Measurements from ENCODE around the gene TMEM131.

GRCh38 chr2:97848306-97848705 is 147.4 kb downstream of the TMEM131 start:
- TF ChIP-seq NR2C2 (IDR thresholded peaks at IDR 0.05; ENCODE audit: borderline replicate concordance, control insufficient read depth, insufficient read length, low read depth), result no peak
- no peak for TF ChIP-seq EZH2 (IDR thresholded peaks at IDR 0.05; ENCODE audit: borderline replicate concordance, control insufficient read depth, low read depth, low read length)
- no peak for TF ChIP-seq SP1 (IDR thresholded peaks at IDR 0.05; ENCODE audit: low read depth, low read length)
- TF ChIP-seq, protein P1, sequence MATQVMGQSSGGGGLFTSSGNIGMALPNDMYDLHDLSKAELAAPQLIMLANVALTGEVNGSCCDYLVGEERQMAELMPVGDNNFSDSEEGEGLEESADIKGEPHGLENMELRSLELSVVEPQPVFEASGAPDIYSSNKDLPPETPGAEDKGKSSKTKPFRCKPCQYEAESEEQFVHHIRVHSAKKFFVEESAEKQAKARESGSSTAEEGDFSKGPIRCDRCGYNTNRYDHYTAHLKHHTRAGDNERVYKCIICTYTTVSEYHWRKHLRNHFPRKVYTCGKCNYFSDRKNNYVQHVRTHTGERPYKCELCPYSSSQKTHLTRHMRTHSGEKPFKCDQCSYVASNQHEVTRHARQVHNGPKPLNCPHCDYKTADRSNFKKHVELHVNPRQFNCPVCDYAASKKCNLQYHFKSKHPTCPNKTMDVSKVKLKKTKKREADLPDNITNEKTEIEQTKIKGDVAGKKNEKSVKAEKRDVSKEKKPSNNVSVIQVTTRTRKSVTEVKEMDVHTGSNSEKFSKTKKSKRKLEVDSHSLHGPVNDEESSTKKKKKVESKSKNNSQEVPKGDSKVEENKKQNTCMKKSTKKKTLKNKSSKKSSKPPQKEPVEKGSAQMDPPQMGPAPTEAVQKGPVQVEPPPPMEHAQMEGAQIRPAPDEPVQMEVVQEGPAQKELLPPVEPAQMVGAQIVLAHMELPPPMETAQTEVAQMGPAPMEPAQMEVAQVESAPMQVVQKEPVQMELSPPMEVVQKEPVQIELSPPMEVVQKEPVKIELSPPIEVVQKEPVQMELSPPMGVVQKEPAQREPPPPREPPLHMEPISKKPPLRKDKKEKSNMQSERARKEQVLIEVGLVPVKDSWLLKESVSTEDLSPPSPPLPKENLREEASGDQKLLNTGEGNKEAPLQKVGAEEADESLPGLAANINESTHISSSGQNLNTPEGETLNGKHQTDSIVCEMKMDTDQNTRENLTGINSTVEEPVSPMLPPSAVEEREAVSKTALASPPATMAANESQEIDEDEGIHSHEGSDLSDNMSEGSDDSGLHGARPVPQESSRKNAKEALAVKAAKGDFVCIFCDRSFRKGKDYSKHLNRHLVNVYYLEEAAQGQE (IDR thresholded peaks at IDR 0.05; ENCODE audit: low read depth, low read length), result no peak
- TF ChIP-seq, protein P2, sequence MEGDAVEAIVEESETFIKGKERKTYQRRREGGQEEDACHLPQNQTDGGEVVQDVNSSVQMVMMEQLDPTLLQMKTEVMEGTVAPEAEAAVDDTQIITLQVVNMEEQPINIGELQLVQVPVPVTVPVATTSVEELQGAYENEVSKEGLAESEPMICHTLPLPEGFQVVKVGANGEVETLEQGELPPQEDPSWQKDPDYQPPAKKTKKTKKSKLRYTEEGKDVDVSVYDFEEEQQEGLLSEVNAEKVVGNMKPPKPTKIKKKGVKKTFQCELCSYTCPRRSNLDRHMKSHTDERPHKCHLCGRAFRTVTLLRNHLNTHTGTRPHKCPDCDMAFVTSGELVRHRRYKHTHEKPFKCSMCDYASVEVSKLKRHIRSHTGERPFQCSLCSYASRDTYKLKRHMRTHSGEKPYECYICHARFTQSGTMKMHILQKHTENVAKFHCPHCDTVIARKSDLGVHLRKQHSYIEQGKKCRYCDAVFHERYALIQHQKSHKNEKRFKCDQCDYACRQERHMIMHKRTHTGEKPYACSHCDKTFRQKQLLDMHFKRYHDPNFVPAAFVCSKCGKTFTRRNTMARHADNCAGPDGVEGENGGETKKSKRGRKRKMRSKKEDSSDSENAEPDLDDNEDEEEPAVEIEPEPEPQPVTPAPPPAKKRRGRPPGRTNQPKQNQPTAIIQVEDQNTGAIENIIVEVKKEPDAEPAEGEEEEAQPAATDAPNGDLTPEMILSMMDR (IDR thresholded peaks at IDR 0.05 in 2 of 3, conservative IDR thresholded peaks at IDR 0.05 in 1 of 3; ENCODE audit: control insufficient read depth in 2 of 3, extremely low read depth in 1 of 3, insufficient read depth in 1 of 3, low read depth in 3 of 3, low read length in 3 of 3), result no peak

Measured in GM12878 (cell line).